GM23338 (cell line): ENCODE results near the gene NCL. TPM values are rescaled to one million over a fixed set of nuclear protein-coding genes. Genes with fewer than 3 reads are reported as not detected.
A peak's percentile ranks its signal among the peaks of the same experiment; 100 is the strongest.

Source experiments
- ATAC-seq: fragments of 200-7000 bp; cut with Tn5 transposase; 3 replicates; pipeline ENCODE4 v1.9.1; 2020
- DNase-seq: peaks from one replicate; pipeline ENCODE4 v3.0.0-alpha.2; 2015; ENCODE audit warnings: low spot score
- H2AFZ ChIP-seq: fragments of 200-600 bp; sonication (generic); 2 replicates; pipeline ENCODE4 v1.8.0; 2016; ENCODE audit warnings: antibody characterized with exemption, mild to moderate bottlenecking, moderate library complexity
- H3F3A ChIP-seq: fragments of 200-600 bp; sonication (generic); replicated peaks from 2 replicates; pipeline ENCODE4 v1.8.0; 2017; ENCODE audit warnings: antibody characterized with exemption, mixed run types, low read depth
- H3K27ac ChIP-seq: fragments of 200-600 bp; sonication (generic); 2 replicates; pipeline ENCODE4 v1.6.1; 2016; ENCODE audit warnings: low read depth
- H3K27me3 ChIP-seq: fragments of 200-600 bp; sonication (generic); 2 replicates; pipeline ENCODE4 v1.8.0; 2016; ENCODE audit warnings: mild to moderate bottlenecking, mixed run types, moderate library complexity; ENCODE audit not compliant: insufficient read depth
- H3K36me3 ChIP-seq: fragments of 200-600 bp; sonication (generic); 2 replicates; pipeline ENCODE4 v1.8.0; 2016; ENCODE audit warnings: mild to moderate bottlenecking; ENCODE audit not compliant: insufficient read depth
- H3K4me1 ChIP-seq: fragments of 200-600 bp; sonication (generic); 2 replicates; pipeline ENCODE4 v1.8.0; 2016; ENCODE audit warnings: mild to moderate bottlenecking, moderate library complexity; ENCODE audit not compliant: insufficient read depth
- H3K4me2 ChIP-seq: fragments of 200-600 bp; sonication (generic); 2 replicates; pipeline ENCODE4 v1.7.1; 2017; ENCODE audit warnings: mixed run types
- H3K4me3 ChIP-seq: fragments of 200-600 bp; sonication (generic); 2 replicates; pipeline ENCODE4 v1.6.1; 2016; ENCODE audit warnings: mixed run types
- H3K79me2 ChIP-seq: fragments of 200-600 bp; sonication (generic); replicated peaks from 2 replicates; pipeline ENCODE4 v1.8.0; 2017; ENCODE audit warnings: mild to moderate bottlenecking; ENCODE audit not compliant: insufficient read depth
- H3K9me2 ChIP-seq: fragments of 200-600 bp; sonication (generic); 2 replicates; pipeline ENCODE4 v1.8.0; 2017; ENCODE audit not compliant: insufficient read depth
- H4K20me1 ChIP-seq: fragments of 200-600 bp; sonication (generic); replicated peaks from 2 replicates; pipeline ENCODE4 v1.8.0; 2017; ENCODE audit warnings: mild to moderate bottlenecking; ENCODE audit not compliant: insufficient read depth
- H3K27ac Mint-ChIP-seq: 2 replicates; pipeline ENCODE4 v1.8.0; 2020; ENCODE audit warnings: inconsistent platforms, mild to moderate bottlenecking, moderate library complexity, mixed read lengths
- H3K27me3 Mint-ChIP-seq: 3 replicates; pipeline ENCODE4 v1.8.0; 2022; ENCODE audit warnings: low read depth, mild to moderate bottlenecking, moderate library complexity, mixed read lengths, inconsistent platforms; ENCODE audit not compliant: insufficient read depth, poor library complexity
- H3K36me3 Mint-ChIP-seq: 3 replicates; pipeline ENCODE4 v1.8.0; 2021; ENCODE audit warnings: low read depth, mild to moderate bottlenecking, inconsistent platforms, moderate library complexity, mixed read lengths
- H3K4me1 Mint-ChIP-seq: 3 replicates; pipeline ENCODE4 v1.8.0; 2020; ENCODE audit warnings: mild to moderate bottlenecking, inconsistent platforms, mixed read lengths
- H3K4me3 Mint-ChIP-seq: 3 replicates; pipeline ENCODE4 v1.8.0; 2021; ENCODE audit warnings: moderate library complexity, mild to moderate bottlenecking, inconsistent platforms, mixed read lengths
- H3K9me3 Mint-ChIP-seq: 3 replicates; pipeline ENCODE4 v1.8.0; 2020; ENCODE audit warnings: moderate library complexity, mild to moderate bottlenecking, inconsistent platforms, mixed read lengths
- REST ChIP-seq: IDR thresholded peaks from one replicate; pipeline ENCODE4 v1.6.1; 2018; ENCODE audit warnings: antibody characterized with exemption; ENCODE audit not compliant: unreplicated experiment
- ZNF462 ChIP-seq: fragments of 250-450 bp; sonication (Bioruptor Pico); IDR thresholded peaks from 2 replicates; pipeline ENCODE4 v1.5.0; 2020; ENCODE audit warnings: mild to moderate bottlenecking, moderate library complexity
- polyA plus RNA-seq: library from polyadenylated mRNA; unstranded; fragments of >200 nt; fragmentation: Nextera tagmentation; extraction: Ambion mirVana; gene quantifications from 2 replicates; pipeline ENCODE4 v1.2.1, GENCODE V29; 2016
- total RNA-seq: library from RNA; depleted of rRNA; stranded (reverse); fragments of >200 nt; shearing (Covaris generic); gene quantifications from 2 replicates; pipeline ENCODE4 v1.2.3, GENCODE V29; 2014

The NCL gene
- total and polyA plus RNA-seq, 2 experiments from 2014 or later, result 678 to 2,269 TPM

- TF ChIP-seq ZNF462 (CRISPR knock-in tag) (no peak), REST (peak; percentile 40)
- Histone ChIP-seq H3K27ac (no peak overlapping the region), H3F3A (0 out of 2 replicates have a peak, but pooled peaks cover 4% of the 10 kb centered on the region), H3K79me2 (no peaks in the 10 kb centered on the region), H2AFZ (peak overlapping the region; percentile 69; the same call in 1 of the 2 replicates), H3K4me2 (no peak overlapping the region), H3K4me3 (no peak overlapping the region), H3K36me3 (no peaks in the 10 kb centered on the region), H3K4me1 (peaks cover 6% of the 10 kb centered on the region), H4K20me1 (no peaks in the 10 kb centered on the region), H3K27me3 (no peaks in the 10 kb centered on the region), H3K9me2 (0 out of 2 replicates have a peak, but pooled peaks cover 5% of the 10 kb centered on the region)
- peaks cover 7% of the 10 kb centered on the region for H3K4me1 Mint-ChIP-seq
- no peaks in the 10 kb centered on the region for H3K27me3 Mint-ChIP-seq
- H3K9me3 Mint-ChIP-seq, result no peaks in the 10 kb centered on the region; the same call in 2 of the 3 replicates
- H3K27ac Mint-ChIP-seq, result no peak overlapping the region
- peaks cover 7% of the 10 kb centered on the region; the same call in 1 of the 3 replicates for H3K36me3 Mint-ChIP-seq
- ATAC-seq (peak; percentile 39), DNase-seq (no peak)
- H3K4me3 Mint-ChIP-seq, result no peak overlapping the region
Observed at GRCh38 chr2:231418820-231419640, 45.3 kb downstream of the NCL start.
